HL-60/S4 (cell line): Measurements from ENCODE around the gene RGCC.

Source experiments
- in situ Hi-C: fragments of 300-500 bp; cut with MboI; formaldehyde crosslinking; loops from 2 replicates; pipeline ENCODE4 v1.14.3; 2022; ENCODE audit warnings: low sequenced_read_pairs

Gene RGCC

GRCh38 chr13:41514853-41515395 is 57.6 kb downstream of the RGCC start:
- in situ Hi-C loops = no loop called here

- in situ Hi-C loops = no loop called here
Measured at GRCh38 chr13:41515491-41516139, 58.3 kb downstream of the RGCC start.

- in situ Hi-C loops = no loop called here
Measured at GRCh38 chr13:41516166-41516565, 58.8 kb downstream of the RGCC start.

GRCh38 chr13:41516760-41517159 is 59.4 kb downstream of the RGCC start:
- in situ Hi-C loops = no loop called here

GRCh38 chr13:41520016-41520659 is 62.8 kb downstream of the RGCC start:
- in situ Hi-C loops = no loop called here
